Uterus (tissue), 2 donors: Measurements from ENCODE around the gene SERPINA10.

Experiments
- CTCF ChIP-seq, 4 experiments: fragments of 200-600 bp in 2 of 4; fragments of 450-650 bp in 2 of 4; sonication (generic) in 2 of 4; IDR thresholded peaks; one replicate each; pipeline ENCODE4 v1.5.1; 2016 to 2019; ENCODE audit warnings: antibody characterized with exemption in 4 of 4, mild to moderate bottlenecking in 2 of 4, moderate library complexity in 1 of 4
- POLR2A ChIP-seq, 2 donors: fragments of 450-650 bp; IDR thresholded peaks; one replicate each; pipeline ENCODE4 v1.6.1; 2016; ENCODE audit warnings: antibody characterized with exemption in 2 of 2, mild to moderate bottlenecking in 1 of 2, moderate library complexity in 1 of 2

GRCh38 chr14:94284221-94284620 lies 8.8 kb downstream of the SERPINA10 start:
- TF ChIP-seq CTCF (IDR thresholded peaks at IDR 0.05), result no peak
- no peak for TF ChIP-seq POLR2A (IDR thresholded peaks at IDR 0.05)
